ENCODE measurements around the gene EIF2S2.

- TF ChIP-seq POLR2A (IDR thresholded peaks at IDR 0.05; ENCODE audit: low read length) (no peak), GATA1 (IDR thresholded peaks at IDR 0.05; ENCODE audit: low read depth, low read length) (no peak)
These were observed 608 bp upstream of the EIF2S2 start for GRCh38 chr20:34112600-34113101.

Data from erythroblast (primary cell).